ENCODE data around the gene XK. TPM values are rescaled to one million over a fixed set of nuclear protein-coding genes. Genes with fewer than 3 reads are reported as not detected.

Gene XK
- total and polyA plus RNA-seq, 10 of the 15 experiments (the other 5 are each of a cell fraction or from before 2014, with no cell fraction given) = not detected

DNA sequence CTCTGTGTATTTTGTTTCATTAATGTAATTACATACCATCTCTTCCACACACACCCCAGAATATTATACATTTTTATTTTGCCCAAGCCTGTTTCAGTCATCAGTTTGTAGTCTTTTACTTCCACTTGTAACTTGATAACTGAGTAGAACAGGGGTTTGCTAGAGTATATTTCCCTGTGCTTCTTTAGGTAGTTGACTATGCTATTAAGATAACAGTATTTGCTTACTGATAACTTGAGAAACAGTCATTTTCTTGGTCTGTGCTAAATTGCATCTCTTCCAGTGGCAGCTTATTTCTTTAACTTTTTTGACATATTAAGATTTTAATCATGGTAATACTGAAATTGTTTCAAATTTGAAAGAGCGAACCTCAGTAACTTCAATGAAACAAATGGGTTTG lies 7.0 kb upstream of the XK start (continued):
- no peak for TF ChIP-seq E2F4 (IDR thresholded peaks at IDR 0.05; ENCODE audit: low read depth, low read length)
- no peak for TF ChIP-seq CEBPB (IDR thresholded peaks at IDR 0.05; ENCODE audit: borderline replicate concordance in 1 of 2, low read depth in 2 of 2, low read length in 2 of 2)
- TF ChIP-seq MEF2A (IDR thresholded peaks at IDR 0.05; ENCODE audit: insufficient read depth, low read depth, low read length) = no peak
- no peak for TF ChIP-seq MYB (IDR thresholded peaks at IDR 0.05; ENCODE audit: borderline replicate concordance, low read depth, low read length)
- no peak for TF ChIP-seq RCOR1 (conservative IDR thresholded peaks at IDR 0.05; ENCODE audit: low read depth, low read length)

DNA sequence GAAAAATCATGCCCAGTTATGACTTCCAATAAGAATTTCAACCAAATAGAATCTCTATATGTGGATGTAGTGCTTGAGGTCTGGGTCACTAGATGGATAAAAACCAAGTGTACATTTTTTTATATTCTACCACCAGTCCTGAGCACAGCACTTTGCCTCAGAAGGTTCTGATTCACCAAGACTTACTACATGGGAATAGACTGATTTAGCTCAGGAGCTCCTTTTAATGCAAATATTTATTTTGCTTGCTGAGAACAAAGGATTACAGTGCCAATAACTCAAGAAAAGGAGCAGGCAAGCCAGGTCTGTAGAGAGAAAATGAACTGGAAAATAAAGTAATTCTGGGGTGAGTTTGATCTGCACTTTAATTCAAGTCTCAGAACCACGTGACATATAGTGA lies 6.4 kb upstream of the XK start:
- Histone ChIP-seq H3K27me3 (replicated peaks in 1 of 2; ENCODE audit: control insufficient read depth in 2 of 2, insufficient read depth in 2 of 2, low read length in 1 of 2) (no peaks in the 10 kb centered on the region; a peak in 1 of 4 replicates), H3K4me1 (ENCODE audit: control insufficient read depth, insufficient read depth, low read length) (0 out of 2 replicates have a peak, but pooled peaks cover 2% of the 10 kb centered on the region), H3K36me3 (ENCODE audit: control insufficient read depth in 2 of 2, insufficient read depth in 2 of 2, low read length in 1 of 2) (no peaks in the 10 kb centered on the region), H3K9me3 (replicated peaks; ENCODE audit: control insufficient read depth, insufficient read depth, low read length) (no peaks in the 10 kb centered on the region), H3K4me2 (ENCODE audit: control insufficient read depth, insufficient read depth) (no peak overlapping the region), H3K79me2 (ENCODE audit: control insufficient read depth, insufficient read depth, low read length) (no peaks in the 10 kb centered on the region), H3K27ac (ENCODE audit: control insufficient read depth, insufficient read depth) (no peak overlapping the region), H2AFZ (ENCODE audit: control insufficient read depth, low read depth, low read length) (no peak overlapping the region), H4K20me1 (ENCODE audit: control insufficient read depth, insufficient read depth) (no peaks in the 10 kb centered on the region), H3K4me3 (no peak overlapping the region), H3K9ac (ENCODE audit: control insufficient read depth, insufficient read depth, low read length) (no peak overlapping the region)
- ChIA-PET POLR2A (no interaction called here), RAD21 (ENCODE audit: unreplicated experiment) (interaction anchor here (0.7 kb wide), 1 partner anchor 149 kb away, joined by 3 read pairs; no protein-coding TSS in a partner anchor), SMC1A (ENCODE audit: uncharacterized antibody, unreplicated experiment) (no interaction called here), CTCF (interaction anchor here (1.3 kb wide), 1 partner anchor 146 kb away, joined by 3 read pairs; no protein-coding TSS in a partner anchor)
- in situ Hi-C loops (cut with MboI) (no loop called here), intact Hi-C loops (cut with micrococcal nuclease; ENCODE audit: unreplicated experiment) (no loop called here)
- ATAC-seq (no peak), FAIRE-seq (no peak), DNase-seq (ENCODE audit: low read depth, low spot score) (no peak)
- WGBS (ENCODE audit: insufficient coverage, insufficient replicate concordance, low lambda C conversion rate, missing lambda C conversion rate) = 21% methylated on average over 1 of the region's 1 CpG
- no TSS peak for BruUV-seq (replicated peaks)
- TF ChIP-seq JUND (IDR thresholded peaks at IDR 0.05; ENCODE audit: low read depth, low read length) = no peak
- no peak for TF ChIP-seq TARDBP (IDR thresholded peaks at IDR 0.05; ENCODE audit: borderline replicate concordance)
- TF ChIP-seq RAD21 (IDR thresholded peaks at IDR 0.05; ENCODE audit: insufficient read depth, low read depth, low read length) = no peak
- TF ChIP-seq, protein P1, sequence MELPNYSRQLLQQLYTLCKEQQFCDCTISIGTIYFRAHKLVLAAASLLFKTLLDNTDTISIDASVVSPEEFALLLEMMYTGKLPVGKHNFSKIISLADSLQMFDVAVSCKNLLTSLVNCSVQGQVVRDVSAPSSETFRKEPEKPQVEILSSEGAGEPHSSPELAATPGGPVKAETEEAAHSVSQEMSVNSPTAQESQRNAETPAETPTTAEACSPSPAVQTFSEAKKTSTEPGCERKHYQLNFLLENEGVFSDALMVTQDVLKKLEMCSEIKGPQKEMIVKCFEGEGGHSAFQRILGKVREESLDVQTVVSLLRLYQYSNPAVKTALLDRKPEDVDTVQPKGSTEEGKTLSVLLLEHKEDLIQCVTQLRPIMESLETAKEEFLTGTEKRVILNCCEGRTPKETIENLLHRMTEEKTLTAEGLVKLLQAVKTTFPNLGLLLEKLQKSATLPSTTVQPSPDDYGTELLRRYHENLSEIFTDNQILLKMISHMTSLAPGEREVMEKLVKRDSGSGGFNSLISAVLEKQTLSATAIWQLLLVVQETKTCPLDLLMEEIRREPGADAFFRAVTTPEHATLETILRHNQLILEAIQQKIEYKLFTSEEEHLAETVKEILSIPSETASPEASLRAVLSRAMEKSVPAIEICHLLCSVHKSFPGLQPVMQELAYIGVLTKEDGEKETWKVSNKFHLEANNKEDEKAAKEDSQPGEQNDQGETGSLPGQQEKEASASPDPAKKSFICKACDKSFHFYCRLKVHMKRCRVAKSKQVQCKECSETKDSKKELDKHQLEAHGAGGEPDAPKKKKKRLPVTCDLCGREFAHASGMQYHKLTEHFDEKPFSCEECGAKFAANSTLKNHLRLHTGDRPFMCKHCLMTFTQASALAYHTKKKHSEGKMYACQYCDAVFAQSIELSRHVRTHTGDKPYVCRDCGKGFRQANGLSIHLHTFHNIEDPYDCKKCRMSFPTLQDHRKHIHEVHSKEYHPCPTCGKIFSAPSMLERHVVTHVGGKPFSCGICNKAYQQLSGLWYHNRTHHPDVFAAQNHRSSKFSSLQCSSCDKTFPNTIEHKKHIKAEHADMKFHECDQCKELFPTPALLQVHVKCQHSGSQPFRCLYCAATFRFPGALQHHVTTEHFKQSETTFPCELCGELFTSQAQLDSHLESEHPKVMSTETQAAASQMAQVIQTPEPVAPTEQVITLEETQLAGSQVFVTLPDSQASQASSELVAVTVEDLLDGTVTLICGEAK (IDR thresholded peaks at IDR 0.05; ENCODE audit: borderline replicate concordance) = no peak
- no peak for TF ChIP-seq CBX5 (IDR thresholded peaks at IDR 0.05; ENCODE audit: low read depth)
- no peak for TF ChIP-seq IRF3 (IDR thresholded peaks at IDR 0.05)
- no peak for TF ChIP-seq HCFC1 (IDR thresholded peaks at IDR 0.05; ENCODE audit: low read length)
- no peak for TF ChIP-seq RFX5 (IDR thresholded peaks at IDR 0.05; ENCODE audit: low read depth, low read length)
- TF ChIP-seq MYB (IDR thresholded peaks at IDR 0.05; ENCODE audit: borderline replicate concordance, low read depth, low read length) = no peak
- TF ChIP-seq MYC (IDR thresholded peaks at IDR 0.05; ENCODE audit: insufficient read depth, insufficient read length, insufficient replicate concordance, low read length, severe bottlenecking) = no peak
- TF ChIP-seq SIX5 (IDR thresholded peaks at IDR 0.05; ENCODE audit: low read depth, low read length, severe bottlenecking) = no peak
- TF ChIP-seq HDGF (IDR thresholded peaks at IDR 0.05) = no peak
- no peak for TF ChIP-seq CBFB (IDR thresholded peaks at IDR 0.05; ENCODE audit: low read depth)
